CD4-positive, CD25-positive, alpha-beta regulatory T cell (primary cell): ENCODE measurements around the gene WDR91. TPM values are rescaled to one million over a fixed set of nuclear protein-coding genes. Genes with fewer than 3 reads are reported as not detected.
A peak's percentile ranks its signal among the peaks of the same experiment; 100 is the strongest.

Experiments
- ATAC-seq, 2 donors: fragments of 150-1000 bp; cut with Tn5 transposase; one replicate each; pipeline ENCODE4 v1.10.0; 2021; ENCODE audit warnings: low read depth in 2 of 2, moderate number of reproducible peaks in 2 of 2, moderate library complexity in 1 of 2
- DNase-seq, 3 donors: peaks; one replicate each; pipeline versions ENCODE4 v3.0.0 to v3.0.0-alpha.2; 2012 to 2022; ENCODE audit warnings: mixed read lengths in 1 of 3
- H3K27ac ChIP-seq: one replicate; pipeline ENCODE4 v1.7.0; 2013; ENCODE audit warnings: mild to moderate bottlenecking, low read length; ENCODE audit not compliant: insufficient read depth, poor library complexity, severe bottlenecking
- H3K27me3 ChIP-seq: one replicate; pipeline ENCODE4 v1.7.0; 2013; ENCODE audit warnings: low read length; ENCODE audit not compliant: control insufficient read depth, insufficient read depth
- H3K36me3 ChIP-seq: one replicate; pipeline ENCODE4 v1.7.0; 2013; ENCODE audit warnings: mild to moderate bottlenecking, low read length, moderate library complexity; ENCODE audit not compliant: control insufficient read depth, insufficient read depth
- H3K4me1 ChIP-seq: 2 replicates; pipeline ENCODE4 v1.7.0; 2013; ENCODE audit warnings: mild to moderate bottlenecking, low read length; ENCODE audit not compliant: insufficient read depth, control insufficient read depth, poor library complexity, severe bottlenecking
- H3K4me3 ChIP-seq: one replicate; pipeline ENCODE4 v1.7.0; 2013; ENCODE audit warnings: low read depth, mild to moderate bottlenecking, low read length, moderate library complexity
- H3K9me3 ChIP-seq, 2 experiments: 1 replicate in 1 of 2; 2 replicates in 1 of 2; pipeline ENCODE4 v1.7.0; 2013; ENCODE audit warnings: low read length in 2 of 2, mild to moderate bottlenecking in 1 of 2, moderate library complexity in 1 of 2; ENCODE audit not compliant: control insufficient read depth in 2 of 2
- H3K27ac Mint-ChIP-seq, 3 donors: one replicate each; pipeline ENCODE4 v1.8.0; 2020 to 2022; ENCODE audit warnings: mild to moderate bottlenecking in 3 of 3, mixed read lengths in 3 of 3, moderate library complexity in 2 of 3
- H3K27me3 Mint-ChIP-seq: one replicate; pipeline ENCODE4 v1.8.0; 2022; ENCODE audit warnings: mild to moderate bottlenecking, mixed read lengths
- H3K36me3 Mint-ChIP-seq: one replicate; pipeline ENCODE4 v1.8.0; 2020; ENCODE audit warnings: mixed read lengths
- H3K4me1 Mint-ChIP-seq, 4 donors: one replicate each; pipeline ENCODE4 v1.8.0; 2020 to 2022; ENCODE audit warnings: mixed read lengths in 4 of 4, mild to moderate bottlenecking in 1 of 4
- H3K4me3 Mint-ChIP-seq, 4 donors: one replicate each; pipeline ENCODE4 v1.8.0; 2020 to 2022; ENCODE audit warnings: mild to moderate bottlenecking in 4 of 4, mixed read lengths in 4 of 4, moderate library complexity in 3 of 4
- H3K9me3 Mint-ChIP-seq, 7 donors: one replicate each; pipeline ENCODE4 v1.8.0; 2020 to 2022; ENCODE audit warnings: mixed read lengths in 7 of 7, mild to moderate bottlenecking in 3 of 7, moderate library complexity in 2 of 7
- polyA plus RNA-seq, 4 donors: library from polyadenylated mRNA; unstranded; fragments of 300-500 nt; fragmentation: Illumina TruSeq; gene quantifications; one replicate each; pipeline ENCODE4 v1.2.3, GENCODE V29; 2021
- total RNA-seq: library from RNA; stranded (reverse); gene quantifications from one replicate; pipeline ENCODE4 v1.2.3, GENCODE V29; 2022

Gene WDR91
- total and polyA plus RNA-seq, 5 donors from 2014 or later: 3.4 to 34.9 (median 4.6) TPM

DNA sequence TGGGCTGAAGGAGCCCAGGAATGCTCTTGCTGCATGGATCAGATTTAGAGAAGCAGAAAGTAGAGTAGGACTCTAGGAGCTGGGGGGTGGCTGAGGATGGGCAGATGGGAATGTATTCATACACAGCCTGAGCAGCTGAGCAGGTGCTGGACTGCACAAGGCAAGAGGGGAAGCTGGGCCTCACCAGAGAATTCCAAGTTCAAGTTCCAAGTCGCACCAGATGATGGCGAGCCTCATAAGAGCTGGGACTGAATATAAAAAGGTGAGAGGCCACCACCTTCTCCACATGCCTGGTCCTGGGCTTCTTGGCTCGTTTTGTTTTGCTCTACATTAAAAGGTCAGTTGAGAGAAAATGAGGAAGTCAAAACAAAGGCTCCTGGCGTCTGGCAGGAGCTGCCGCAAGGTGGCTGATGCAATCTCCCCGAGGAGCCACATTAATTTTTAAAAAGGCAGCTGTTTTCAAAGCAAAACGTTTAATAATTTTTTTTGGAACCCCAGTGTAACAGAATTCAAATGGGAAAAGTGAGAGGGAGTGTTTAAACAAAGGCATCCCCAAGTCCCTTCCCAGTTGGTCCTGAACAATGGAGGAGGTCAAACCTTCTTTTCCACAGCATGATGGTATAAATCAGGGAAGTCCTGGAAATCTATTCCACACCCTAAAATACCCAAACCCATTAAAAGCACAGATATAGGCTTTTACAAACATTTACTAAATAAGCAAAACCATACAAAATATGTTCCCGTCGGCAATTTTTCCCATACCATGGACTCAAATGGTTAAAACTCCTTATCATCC is 50.3 kb downstream of the WDR91 start:
- peak overlapping the region; percentile 21 to 94 (median 85) for H3K27ac Mint-ChIP-seq
- Histone ChIP-seq H3K27ac (no peak overlapping the region), H3K9me3 (peaks cover 4 to 11% of the 10 kb centered on the region in 2 experiments), H3K27me3 (no peaks in the 10 kb centered on the region), H3K36me3 (peaks cover 29% of the 10 kb centered on the region), H3K4me1 (peaks cover 21% of the 10 kb centered on the region), H3K4me3 (no peak overlapping the region)
- peaks cover 35 to 67% (median 51%) of the 10 kb centered on the region in 4 donors for H3K4me1 Mint-ChIP-seq
- DNase-seq: no peak
- H3K9me3 Mint-ChIP-seq: peaks cover 0 to 18% (median 7%) of the 10 kb centered on the region in 7 donors
- no peaks in the 10 kb centered on the region for H3K27me3 Mint-ChIP-seq
- ATAC-seq: no peak
- peaks cover 68% of the 10 kb centered on the region for H3K36me3 Mint-ChIP-seq
- peak overlapping the region in 3 of 4 donors; percentile 3 to 13 (median 6) for H3K4me3 Mint-ChIP-seq

DNA sequence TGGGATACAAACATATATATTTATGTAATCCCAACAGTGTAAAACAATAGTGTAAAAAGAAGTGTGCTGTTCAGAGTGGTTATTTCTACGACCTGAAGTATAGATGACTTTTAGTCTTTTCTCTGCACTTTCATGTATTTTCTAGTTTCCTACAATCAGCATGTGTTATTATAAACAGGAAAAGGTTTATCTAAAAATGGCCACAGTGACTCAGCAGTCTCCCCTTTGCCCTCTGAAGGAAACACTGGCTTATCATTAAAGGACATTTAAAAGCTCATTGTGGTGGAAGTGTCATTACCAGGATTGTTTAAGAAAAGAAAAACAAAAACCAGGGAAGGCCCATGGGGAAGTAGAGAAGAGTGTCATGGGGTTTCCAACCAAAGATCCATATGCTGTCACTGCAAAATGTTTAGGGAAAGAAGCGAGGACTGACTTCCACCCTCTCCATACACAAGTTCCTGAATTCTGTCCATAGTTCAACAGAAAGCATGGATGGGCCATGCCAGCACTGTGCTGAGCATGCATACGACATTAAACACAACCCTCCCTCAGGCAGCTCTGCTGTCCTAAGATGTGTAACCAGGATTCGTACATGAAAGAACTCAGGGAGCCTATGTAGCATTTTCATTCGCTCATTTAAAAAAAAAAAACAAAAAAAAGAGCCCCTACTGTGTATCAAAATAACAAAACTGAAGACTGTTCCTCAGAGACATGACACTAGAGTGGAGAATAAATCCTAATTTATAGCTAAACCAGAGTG is 51.0 kb downstream of the WDR91 start:
- peak in 1 of 3 donors; percentile 57 for DNase-seq

DNA sequence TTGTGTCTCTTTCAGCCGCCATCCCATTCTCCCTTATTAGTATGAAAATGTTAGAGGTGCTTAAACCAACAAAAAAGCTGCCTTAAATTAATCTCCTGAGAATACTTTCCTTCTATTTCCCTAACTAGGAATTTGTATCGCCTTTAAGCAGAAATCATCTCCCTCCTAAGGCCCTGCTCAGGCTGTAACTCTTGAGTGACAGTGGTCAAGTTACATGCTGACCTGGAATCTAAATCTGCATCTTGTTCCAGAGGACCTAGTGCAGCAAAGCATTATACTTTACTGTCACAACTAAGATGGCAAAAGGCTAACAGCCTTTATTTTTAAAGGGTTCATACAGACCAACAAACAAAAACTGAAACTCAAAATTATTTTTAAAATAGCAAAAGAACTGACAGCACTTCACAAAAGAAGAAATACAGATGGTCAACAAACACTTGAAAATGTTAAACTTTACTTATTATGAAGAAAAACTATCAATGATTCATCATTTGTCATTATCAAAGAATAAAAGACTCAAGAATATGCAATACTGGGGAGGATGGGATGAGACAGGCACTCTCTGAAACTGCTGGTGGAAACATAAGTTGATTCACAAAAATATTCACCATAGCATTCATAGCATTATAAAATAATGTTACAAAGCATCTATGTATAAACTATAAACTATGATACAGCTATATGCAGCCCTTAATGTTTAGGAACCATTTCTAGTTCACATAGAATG is 51.8 kb downstream of the WDR91 start:
- ATAC-seq (no peak), DNase-seq (no peak)
- Histone ChIP-seq H3K27ac (peak overlapping the region; percentile 43), H3K27me3 (no peaks in the 10 kb centered on the region), H3K36me3 (peaks cover 27% of the 10 kb centered on the region), H3K9me3 (peaks cover 18 to 27% of the 10 kb centered on the region in 2 experiments), H3K4me1 (peaks cover 21% of the 10 kb centered on the region), H3K4me3 (peak overlapping the region; percentile 52)
- H3K9me3 Mint-ChIP-seq: peaks cover 0 to 31% (median 12%) of the 10 kb centered on the region in 7 donors
- peaks cover 71% of the 10 kb centered on the region for H3K36me3 Mint-ChIP-seq
- H3K4me3 Mint-ChIP-seq: peak overlapping the region in 2 of 4 donors; percentile 20 to 36
- no peaks in the 10 kb centered on the region for H3K27me3 Mint-ChIP-seq
- H3K4me1 Mint-ChIP-seq: peaks cover 41 to 63% (median 49%) of the 10 kb centered on the region in 4 donors
- peak overlapping the region; percentile 8 to 85 (median 83) for H3K27ac Mint-ChIP-seq

More for the DNA sequence above, 51.0 kb downstream of the WDR91 start:
- Mint-ChIP-seq H3K4me3 (peak overlapping the region in 3 of 4 donors; percentile 6 to 36 (median 13)), H3K36me3 (peaks cover 67% of the 10 kb centered on the region), H3K9me3 (peaks cover 0 to 26% (median 8%) of the 10 kb centered on the region in 7 donors), H3K27me3 (no peaks in the 10 kb centered on the region), H3K4me1 (peaks cover 35 to 63% (median 48%) of the 10 kb centered on the region in 4 donors), H3K27ac (peak overlapping the region; percentile 21 to 94 (median 85))
- Histone ChIP-seq H3K9me3 (peaks cover 11 to 19% of the 10 kb centered on the region in 2 experiments), H3K36me3 (peaks cover 29% of the 10 kb centered on the region), H3K4me3 (peak overlapping the region; percentile 52), H3K4me1 (peaks cover 21% of the 10 kb centered on the region), H3K27me3 (no peaks in the 10 kb centered on the region), H3K27ac (no peak overlapping the region)
- ATAC-seq: peak in 1 of 2 donors; percentile 13

DNA sequence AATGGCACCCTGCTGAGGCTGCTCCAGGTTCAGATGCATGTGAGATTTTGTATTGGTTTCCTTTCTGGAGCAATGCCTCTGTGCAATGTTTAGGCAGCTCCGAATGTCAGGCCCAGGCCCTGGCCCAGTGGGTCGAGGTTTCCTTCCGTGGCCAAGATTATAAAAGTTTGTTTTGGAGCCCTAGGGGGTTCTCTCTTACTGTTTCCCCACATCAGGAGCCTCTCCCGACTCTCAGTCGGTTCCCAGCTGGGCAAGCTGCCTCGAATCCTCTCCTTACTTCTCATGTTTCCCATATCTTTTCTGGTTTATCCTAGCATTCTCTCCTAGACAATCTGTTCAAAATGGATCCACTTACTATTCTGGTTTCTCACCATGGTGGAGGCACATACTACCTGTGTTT is 52.5 kb downstream of the WDR91 start:
- peaks cover 21% of the 10 kb centered on the region for H3K36me3 ChIP-seq
- Mint-ChIP-seq H3K9me3 (peaks cover 0 to 38% (median 12%) of the 10 kb centered on the region in 7 donors), H3K4me1 (peaks cover 43 to 67% (median 54%) of the 10 kb centered on the region in 4 donors), H3K27ac (peak overlapping the region in 2 of 3 donors; percentile 8 to 9), H3K27me3 (no peaks in the 10 kb centered on the region), H3K4me3 (peak overlapping the region in 1 of 4 donors; percentile 20), H3K36me3 (peaks cover 74% of the 10 kb centered on the region)
- H3K4me3 ChIP-seq: no peak overlapping the region
- H3K27me3 ChIP-seq: no peaks in the 10 kb centered on the region
- H3K9me3 ChIP-seq: peaks cover 22 to 27% of the 10 kb centered on the region in 2 experiments
- no peak for DNase-seq
- peak overlapping the region; percentile 43 for H3K27ac ChIP-seq
- no peak for ATAC-seq
- H3K4me1 ChIP-seq: peaks cover 21% of the 10 kb centered on the region

DNA sequence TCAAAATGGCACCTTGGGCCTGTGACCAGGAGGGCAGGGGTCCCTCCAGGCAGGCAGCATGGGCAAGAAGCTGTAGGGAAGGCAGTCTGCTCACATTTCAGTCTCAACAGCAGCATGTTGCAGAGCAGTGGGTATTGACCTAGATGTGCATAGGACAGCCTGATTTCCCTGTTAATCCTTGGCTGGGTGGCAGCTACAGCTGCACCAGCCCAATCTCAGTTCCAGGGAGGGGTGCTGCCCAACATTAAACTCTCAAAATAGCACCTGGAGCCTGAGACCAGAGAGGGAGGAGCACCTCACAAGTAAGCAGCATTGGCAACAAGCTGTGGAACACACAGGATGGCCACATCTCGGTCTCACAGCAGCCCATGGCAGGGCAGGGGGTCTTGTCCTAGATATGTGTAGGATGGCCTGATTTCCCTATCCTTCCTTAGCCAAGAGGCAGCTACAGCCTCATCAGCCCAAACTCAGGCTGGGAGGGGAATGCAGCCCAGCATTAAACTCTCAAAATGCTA is 53.1 kb downstream of the WDR91 start:
- H3K4me1 ChIP-seq: peaks cover 21% of the 10 kb centered on the region
- H3K36me3 ChIP-seq: peaks cover 20% of the 10 kb centered on the region
- no peaks in the 10 kb centered on the region for H3K27me3 Mint-ChIP-seq
- H3K27ac Mint-ChIP-seq: peak overlapping the region in 1 of 3 donors; percentile 78
- peaks cover 0 to 42% (median 13%) of the 10 kb centered on the region in 7 donors for H3K9me3 Mint-ChIP-seq
- no peak for ATAC-seq
- H3K36me3 Mint-ChIP-seq: peaks cover 77% of the 10 kb centered on the region
- H3K4me1 Mint-ChIP-seq: peaks cover 44 to 69% (median 58%) of the 10 kb centered on the region in 4 donors
- no peak overlapping the region for H3K4me3 ChIP-seq
- peaks cover 27 to 32% of the 10 kb centered on the region in 2 experiments for H3K9me3 ChIP-seq
- H3K27ac ChIP-seq: no peak overlapping the region
- H3K4me3 Mint-ChIP-seq: peak overlapping the region in 1 of 4 donors; percentile 32
- no peak for DNase-seq
- no peaks in the 10 kb centered on the region for H3K27me3 ChIP-seq

DNA sequence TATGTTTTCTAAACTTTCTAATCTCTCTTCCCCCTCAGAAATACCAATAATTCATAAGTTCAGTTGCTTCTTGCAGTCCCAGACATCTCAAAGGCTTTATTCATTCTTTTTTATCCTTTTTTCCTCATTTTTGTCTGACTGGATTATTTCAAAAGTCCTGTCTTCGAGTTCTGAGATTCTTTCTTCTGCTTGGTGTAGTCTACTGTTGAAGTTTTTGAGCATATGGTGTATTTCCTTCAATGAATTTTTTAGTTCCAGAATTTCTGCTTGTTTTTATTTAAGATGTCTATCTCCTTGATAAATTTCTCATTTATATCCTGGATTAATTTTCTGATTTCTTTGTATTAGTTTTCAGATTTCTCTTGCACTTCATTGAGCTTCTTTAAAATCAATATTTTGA is 55.0 kb downstream of the WDR91 start:
- Mint-ChIP-seq H3K27me3 (no peaks in the 10 kb centered on the region), H3K4me1 (peaks cover 34 to 73% (median 66%) of the 10 kb centered on the region in 4 donors), H3K27ac (no peak overlapping the region), H3K9me3 (peaks cover 0 to 39% (median 16%) of the 10 kb centered on the region in 7 donors), H3K36me3 (peaks cover 74% of the 10 kb centered on the region), H3K4me3 (no peak overlapping the region)
- H3K4me3 ChIP-seq: no peak overlapping the region
- peaks cover 27 to 35% of the 10 kb centered on the region in 2 experiments for H3K9me3 ChIP-seq
- peaks cover 28% of the 10 kb centered on the region for H3K4me1 ChIP-seq
- no peak for DNase-seq
- H3K36me3 ChIP-seq: peaks cover 37% of the 10 kb centered on the region
- H3K27ac ChIP-seq: no peak overlapping the region
- no peak for ATAC-seq
- H3K27me3 ChIP-seq: no peaks in the 10 kb centered on the region

DNA sequence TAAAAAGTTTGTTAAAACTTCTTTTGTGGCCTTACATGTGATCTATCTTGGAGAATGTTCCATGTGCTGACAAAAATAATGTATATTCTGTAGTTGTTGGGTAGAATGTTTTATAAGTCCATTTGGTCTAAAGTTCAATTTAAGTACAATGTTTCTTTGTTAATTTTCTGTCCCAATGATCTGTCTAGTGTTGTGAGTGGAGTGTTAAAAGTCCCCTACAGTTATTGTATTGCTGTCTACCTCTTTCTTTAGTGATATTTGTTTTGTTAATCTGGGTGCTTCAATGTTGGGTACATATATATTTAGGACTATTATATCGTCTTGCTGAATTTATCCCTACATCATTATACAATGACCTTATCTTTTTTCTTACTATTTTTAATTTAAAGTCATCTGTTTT is 56.6 kb downstream of the WDR91 start:
- peaks cover 34% of the 10 kb centered on the region for H3K36me3 ChIP-seq
- Mint-ChIP-seq H3K27ac (no peak overlapping the region), H3K4me3 (peak overlapping the region in 1 of 4 donors; percentile 39), H3K9me3 (peaks cover 0 to 39% (median 16%) of the 10 kb centered on the region in 7 donors), H3K27me3 (no peaks in the 10 kb centered on the region), H3K36me3 (peaks cover 63% of the 10 kb centered on the region), H3K4me1 (peaks cover 25 to 73% (median 64%) of the 10 kb centered on the region in 4 donors)
- H3K9me3 ChIP-seq: peaks cover 27 to 35% of the 10 kb centered on the region in 2 experiments
- H3K4me1 ChIP-seq: peaks cover 35% of the 10 kb centered on the region
- DNase-seq (no peak), ATAC-seq (no peak)
- no peaks in the 10 kb centered on the region for H3K27me3 ChIP-seq
- H3K4me3 ChIP-seq: peak overlapping the region; percentile 9
- H3K27ac ChIP-seq: no peak overlapping the region
